ENCODE data around the gene RANBP9. TPM values are rescaled to one million over a fixed set of nuclear protein-coding genes. Genes with fewer than 3 reads are reported as not detected.

Gene RANBP9
- total RNA-seq, 2 donors from 2014 or later: 14.3 to 26.7 TPM

GRCh38 chr6:13683038-13683437 lies 28.6 kb downstream of the RANBP9 start:
- H3K4me1 ChIP-seq: peaks cover 10% of the 10 kb centered on the region
- no peak for TF ChIP-seq CTCF (IDR thresholded peaks at IDR 0.05)
- TF ChIP-seq POLR2A (IDR thresholded peaks at IDR 0.05): no peak
- intact Hi-C loops (cut with DNase I): no loop called here
- no peaks in the 10 kb centered on the region for H3K27me3 ChIP-seq
- H3K36me3 ChIP-seq (replicated peaks in 1 of 2; ENCODE audit: insufficient read depth in 1 of 2, low read depth in 2 of 2): no peaks in the 10 kb centered on the region
- ATAC-seq (no peak), DNase-seq (no peak)
- no peak overlapping the region for H3K27ac ChIP-seq
- H3K4me3 ChIP-seq: no peak overlapping the region
- no peaks in the 10 kb centered on the region for H3K9me3 ChIP-seq

- no peak for ATAC-seq
- Histone ChIP-seq H3K4me3 (no peak overlapping the region), H3K36me3 (replicated peaks in 1 of 2; ENCODE audit: insufficient read depth in 1 of 2, low read depth in 2 of 2) (no peaks in the 10 kb centered on the region), H3K27me3 (no peaks in the 10 kb centered on the region), H3K27ac (no peak overlapping the region), H3K4me1 (peaks cover 17% of the 10 kb centered on the region), H3K9me3 (no peaks in the 10 kb centered on the region)
- WGBS, 2 donors: 98 to 100% methylated on average over 6 of the region's 6 CpGs
- intact Hi-C loops (cut with DNase I): no loop called here
- TF ChIP-seq POLR2A (IDR thresholded peaks at IDR 0.05) (no peak), CTCF (IDR thresholded peaks at IDR 0.05) (no peak)
- no peak for DNase-seq
Measured at GRCh38 chr6:13682346-13682745, 29.3 kb downstream of the RANBP9 start.

GRCh38 chr6:13681305-13682061 lies 30.2 kb downstream of the RANBP9 start:
- TF ChIP-seq CTCF (IDR thresholded peaks at IDR 0.05) (no peak), POLR2A (IDR thresholded peaks at IDR 0.05) (no peak)
- no peak for DNase-seq
- 79 to 87% methylated on average over 7 of the region's 7 CpGs for WGBS, 2 donors
- Histone ChIP-seq H3K27ac (no peak overlapping the region), H3K36me3 (replicated peaks in 1 of 2; ENCODE audit: insufficient read depth in 1 of 2, low read depth in 2 of 2) (no peaks in the 10 kb centered on the region), H3K4me1 (peaks cover 18% of the 10 kb centered on the region), H3K27me3 (no peaks in the 10 kb centered on the region), H3K4me3 (no peak overlapping the region), H3K9me3 (no peaks in the 10 kb centered on the region)
- ATAC-seq: no peak
- intact Hi-C loops (cut with DNase I): no loop called here

GRCh38 chr6:13680448-13680968 lies 31.1 kb downstream of the RANBP9 start:
- TF ChIP-seq CTCF (IDR thresholded peaks at IDR 0.05) (no peak), POLR2A (IDR thresholded peaks at IDR 0.05) (no peak)
- H3K9me3 ChIP-seq: no peaks in the 10 kb centered on the region
- DNase-seq (no peak), ATAC-seq (no peak)
- H3K27me3 ChIP-seq: no peaks in the 10 kb centered on the region
- peaks cover 18% of the 10 kb centered on the region for H3K4me1 ChIP-seq
- no peak overlapping the region for H3K4me3 ChIP-seq
- intact Hi-C loops (cut with DNase I): no loop called here
- no peaks in the 10 kb centered on the region for H3K36me3 ChIP-seq (replicated peaks in 1 of 2; ENCODE audit: insufficient read depth in 1 of 2, low read depth in 2 of 2)
- H3K27ac ChIP-seq: no peak overlapping the region
- WGBS, 2 donors: 90 to 97% methylated on average over 6 of the region's 6 CpGs

- H3K4me1 ChIP-seq: peaks cover 18% of the 10 kb centered on the region
- H3K4me3 ChIP-seq: no peak overlapping the region
- ATAC-seq (no peak), DNase-seq (no peak)
- 98 to 100% methylated on average over 2 of the region's 2 CpGs for WGBS, 2 donors
- H3K27ac ChIP-seq: no peak overlapping the region
- H3K27me3 ChIP-seq: no peaks in the 10 kb centered on the region
- TF ChIP-seq POLR2A (IDR thresholded peaks at IDR 0.05) (no peak), CTCF (IDR thresholded peaks at IDR 0.05) (no peak)
- H3K9me3 ChIP-seq: no peaks in the 10 kb centered on the region
- intact Hi-C loops (cut with DNase I): no loop called here
- no peaks in the 10 kb centered on the region for H3K36me3 ChIP-seq (replicated peaks in 1 of 2; ENCODE audit: insufficient read depth in 1 of 2, low read depth in 2 of 2)
Measured at GRCh38 chr6:13679996-13680395, 31.6 kb downstream of the RANBP9 start.

Data from body of pancreas (tissue), 4 donors.